Measurements from ENCODE around the gene KIF26A.

GRCh38 chr14:104136472-104137296 lies 1.7 kb upstream of the KIF26A start:
- no peak for TF ChIP-seq TARDBP (IDR thresholded peaks at IDR 0.05)
- no peak for TF ChIP-seq FOXA1 (IDR thresholded peaks at IDR 0.05)
- no peak for TF ChIP-seq ARNT (IDR thresholded peaks at IDR 0.05)
- TF ChIP-seq PKNOX1 (IDR thresholded peaks at IDR 0.05) = no peak
- no peak for TF ChIP-seq ZNF384 (IDR thresholded peaks at IDR 0.05)
- TF ChIP-seq FOXK2 (IDR thresholded peaks at IDR 0.05) = no peak
- no peak for TF ChIP-seq LEF1 (IDR thresholded peaks at IDR 0.05; ENCODE audit: borderline replicate concordance)
- TF ChIP-seq BHLHE40 (IDR thresholded peaks at IDR 0.05; ENCODE audit: borderline replicate concordance) = no peak
- TF ChIP-seq FOXM1 (IDR thresholded peaks at IDR 0.05; ENCODE audit: borderline replicate concordance) = no peak
- no peak for TF ChIP-seq ELF4 (IDR thresholded peaks at IDR 0.05)
- TF ChIP-seq CTBP1 (IDR thresholded peaks at IDR 0.05; ENCODE audit: borderline replicate concordance) = no peak
- no peak for TF ChIP-seq NFRKB (IDR thresholded peaks at IDR 0.05)
- no peak for TF ChIP-seq SUZ12 (IDR thresholded peaks at IDR 0.05)
- no peak for TF ChIP-seq HDGF (IDR thresholded peaks at IDR 0.05; ENCODE audit: borderline replicate concordance)

Measured in HEK293T (cell line).